ENCODE results near the gene BBOF1. TPM values are rescaled to one million over a fixed set of nuclear protein-coding genes. Genes with fewer than 3 reads are reported as not detected.

Gene BBOF1
- polyA plus RNA-seq, 2 of the 4 experiments (the other 2 are of a cell fraction), result 4.9 to 5.8 TPM

DNA sequence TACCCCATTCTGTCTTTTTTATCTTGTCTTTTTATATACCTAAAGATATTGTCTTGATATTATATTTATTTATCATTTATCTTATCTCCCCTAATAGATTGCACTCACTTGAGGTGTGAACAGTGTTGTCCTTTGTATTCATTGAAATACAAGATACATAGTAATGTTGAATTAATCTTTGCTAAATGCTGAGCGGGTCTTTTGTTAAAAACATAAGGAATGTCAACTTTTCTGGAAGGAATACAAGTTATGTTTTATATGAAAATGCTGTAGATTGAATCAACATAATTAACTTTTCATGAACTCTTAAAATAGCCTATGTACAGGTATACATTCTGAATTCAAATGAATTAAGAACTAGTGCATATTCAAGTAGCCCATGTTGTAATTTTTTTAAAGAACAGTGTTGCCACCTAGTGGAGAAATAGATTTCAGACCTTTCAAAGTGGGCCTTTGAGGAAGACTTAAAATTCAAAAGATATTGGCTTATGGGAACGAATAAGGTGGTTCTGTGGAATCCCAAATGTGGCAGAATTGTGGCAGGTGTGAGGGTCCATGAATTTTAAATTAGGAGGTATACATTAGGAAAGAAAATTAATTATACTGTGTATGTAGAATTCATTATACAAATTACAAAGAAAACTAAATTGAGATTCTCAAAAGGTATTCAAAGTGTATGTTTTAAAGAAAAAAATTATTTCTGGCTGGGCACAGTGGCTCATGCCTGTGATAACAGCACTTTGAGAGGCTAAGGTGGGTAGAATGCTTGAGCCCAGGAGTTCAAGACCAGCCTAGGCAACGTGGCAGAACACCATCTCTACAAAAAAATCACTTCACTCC, 19.1 kb downstream of the BBOF1 start (continued):
- TF ChIP-seq SREBF2 (IDR thresholded peaks at IDR 0.05) (no peak), NPAS2 (CRISPR knock-in tag; IDR thresholded peaks at IDR 0.05; ENCODE audit: borderline replicate concordance) (no peak), NR3C1 (IDR thresholded peaks at IDR 0.05) (no peak)
- TF ChIP-seq, protein P1, sequence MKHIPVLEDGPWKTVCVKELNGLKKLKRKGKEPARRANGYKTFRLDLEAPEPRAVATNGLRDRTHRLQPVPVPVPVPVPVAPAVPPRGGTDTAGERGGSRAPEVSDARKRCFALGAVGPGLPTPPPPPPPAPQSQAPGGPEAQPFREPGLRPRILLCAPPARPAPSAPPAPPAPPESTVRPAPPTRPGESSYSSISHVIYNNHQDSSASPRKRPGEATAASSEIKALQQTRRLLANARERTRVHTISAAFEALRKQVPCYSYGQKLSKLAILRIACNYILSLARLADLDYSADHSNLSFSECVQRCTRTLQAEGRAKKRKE (CRISPR knock-in tag; IDR thresholded peaks at IDR 0.05; ENCODE audit: low read depth), result no peak

DNA sequence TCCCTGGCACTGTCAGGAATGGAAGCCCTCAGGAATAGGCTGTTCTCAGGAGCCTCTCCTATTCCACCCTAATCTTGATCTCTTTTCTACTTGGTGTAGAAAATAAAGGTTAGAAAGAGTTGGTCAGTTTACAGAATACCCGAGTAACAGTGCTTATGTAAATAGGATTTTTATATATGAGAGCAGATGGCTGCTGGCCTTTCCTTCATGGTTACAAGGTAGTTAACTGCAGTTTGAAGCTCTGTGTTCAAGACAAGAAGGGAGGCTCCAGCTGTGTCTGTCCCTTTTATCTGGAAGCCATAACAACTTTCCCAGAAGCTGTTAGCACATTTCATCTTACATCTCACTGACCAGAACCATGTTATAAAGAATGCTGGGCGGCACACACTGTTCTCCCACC, 23.1 kb downstream of the BBOF1 start:
- no peak overlapping the region for H3K4me2 ChIP-seq
- no peaks in the 10 kb centered on the region for H3K9me3 ChIP-seq
- no peak overlapping the region for H3K27ac ChIP-seq
- no peak for TF ChIP-seq ZFP36 (IDR thresholded peaks at IDR 0.05; ENCODE audit: borderline replicate concordance, partially characterized antibody)
- TF ChIP-seq GATA3 (IDR thresholded peaks at IDR 0.05; ENCODE audit: borderline replicate concordance), result no peak
- no peak for TF ChIP-seq SMC3 (IDR thresholded peaks at IDR 0.05)
- no peak for TF ChIP-seq POLR2A (IDR thresholded peaks at IDR 0.05; ENCODE audit: low read length)
- TF ChIP-seq HEYL (CRISPR knock-in tag; IDR thresholded peaks at IDR 0.05), result no peak
- TF ChIP-seq MYC (IDR thresholded peaks at IDR 0.05; ENCODE audit: borderline replicate concordance, low read length), result no peak
- TF ChIP-seq CBX2 (IDR thresholded peaks at IDR 0.05; ENCODE audit: borderline replicate concordance, low read depth), result no peak
- TF ChIP-seq HOXB5 (CRISPR knock-in tag; IDR thresholded peaks at IDR 0.05), result no peak
- no peak for TF ChIP-seq JUN (IDR thresholded peaks at IDR 0.05)
- no peak for TF ChIP-seq PHF8 (IDR thresholded peaks at IDR 0.05; ENCODE audit: borderline replicate concordance, low read depth)
- no peak for TF ChIP-seq TP53 (CRISPR knock-in tag; IDR thresholded peaks at IDR 0.05)
- TF ChIP-seq, protein P2, sequence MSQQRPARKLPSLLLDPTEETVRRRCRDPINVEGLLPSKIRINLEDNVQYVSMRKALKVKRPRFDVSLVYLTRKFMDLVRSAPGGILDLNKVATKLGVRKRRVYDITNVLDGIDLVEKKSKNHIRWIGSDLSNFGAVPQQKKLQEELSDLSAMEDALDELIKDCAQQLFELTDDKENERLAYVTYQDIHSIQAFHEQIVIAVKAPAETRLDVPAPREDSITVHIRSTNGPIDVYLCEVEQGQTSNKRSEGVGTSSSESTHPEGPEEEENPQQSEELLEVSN (IDR thresholded peaks at IDR 0.05; ENCODE audit: borderline replicate concordance, low read depth), result no peak
- no peak for TF ChIP-seq SREBF2 (IDR thresholded peaks at IDR 0.05)
- TF ChIP-seq KDM1A (IDR thresholded peaks at IDR 0.05; ENCODE audit: low read depth), result no peak
- no peak for TF ChIP-seq TFCP2L1 (CRISPR knock-in tag; IDR thresholded peaks at IDR 0.05)
- no peak for TF ChIP-seq RFX5 (IDR thresholded peaks at IDR 0.05)
- no peak for TF ChIP-seq ZNF302 (CRISPR knock-in tag; IDR thresholded peaks at IDR 0.05)
- TF ChIP-seq, protein P3, sequence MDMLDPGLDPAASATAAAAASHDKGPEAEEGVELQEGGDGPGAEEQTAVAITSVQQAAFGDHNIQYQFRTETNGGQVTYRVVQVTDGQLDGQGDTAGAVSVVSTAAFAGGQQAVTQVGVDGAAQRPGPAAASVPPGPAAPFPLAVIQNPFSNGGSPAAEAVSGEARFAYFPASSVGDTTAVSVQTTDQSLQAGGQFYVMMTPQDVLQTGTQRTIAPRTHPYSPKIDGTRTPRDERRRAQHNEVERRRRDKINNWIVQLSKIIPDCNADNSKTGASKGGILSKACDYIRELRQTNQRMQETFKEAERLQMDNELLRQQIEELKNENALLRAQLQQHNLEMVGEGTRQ (IDR thresholded peaks at IDR 0.05), result no peak
- no peak for TF ChIP-seq HOXB13 (CRISPR knock-in tag; IDR thresholded peaks at IDR 0.05; ENCODE audit: low read depth)
- 69% methylated on average over 2 of the region's 2 CpGs for WGBS (ENCODE audit: missing lambda C conversion rate)
- ChIA-PET CTCF (interaction anchor here (1.9 kb wide), 1 partner anchor 51 kb away, joined by 4 read pairs; no protein-coding TSS in a partner anchor), POLR2A (no interaction called here)
- H3K4me3 ChIP-seq, result no peak overlapping the region
- ATAC-seq (no peak), DNase-seq (ENCODE audit: low read depth in 1 of 2, low spot score in 1 of 2) (no peak), FAIRE-seq (no peak)
- H3K4me1 ChIP-seq, result no peaks in the 10 kb centered on the region

DNA sequence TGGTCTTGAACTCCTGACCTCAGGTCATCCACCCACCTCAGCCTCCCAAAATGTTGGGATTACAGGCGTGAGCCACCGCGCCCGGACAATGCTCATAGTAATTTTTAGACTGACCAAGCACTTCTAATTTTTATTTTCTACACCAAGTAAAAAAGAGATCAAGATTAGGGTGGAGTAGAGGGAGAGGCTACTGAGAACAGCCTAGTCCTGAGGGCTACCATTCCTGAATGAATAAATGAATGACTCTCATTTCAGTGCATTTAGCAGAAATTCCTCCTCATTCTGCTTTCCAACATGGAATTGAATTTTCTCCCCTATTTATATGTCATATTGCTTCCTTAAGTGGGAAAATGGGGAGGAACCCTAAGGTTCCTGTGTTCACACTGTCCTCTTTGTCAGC, 26.4 kb downstream of the BBOF1 start:
- no peak for ATAC-seq
- CTCF ChIA-PET, result interaction anchor here (1.4 to 1.7 kb wide), 2 partner anchors 8 to 10 kb away, joined by 3 to 8 read pairs; no protein-coding TSS in a partner anchor
- TF ChIP-seq, protein P4, sequence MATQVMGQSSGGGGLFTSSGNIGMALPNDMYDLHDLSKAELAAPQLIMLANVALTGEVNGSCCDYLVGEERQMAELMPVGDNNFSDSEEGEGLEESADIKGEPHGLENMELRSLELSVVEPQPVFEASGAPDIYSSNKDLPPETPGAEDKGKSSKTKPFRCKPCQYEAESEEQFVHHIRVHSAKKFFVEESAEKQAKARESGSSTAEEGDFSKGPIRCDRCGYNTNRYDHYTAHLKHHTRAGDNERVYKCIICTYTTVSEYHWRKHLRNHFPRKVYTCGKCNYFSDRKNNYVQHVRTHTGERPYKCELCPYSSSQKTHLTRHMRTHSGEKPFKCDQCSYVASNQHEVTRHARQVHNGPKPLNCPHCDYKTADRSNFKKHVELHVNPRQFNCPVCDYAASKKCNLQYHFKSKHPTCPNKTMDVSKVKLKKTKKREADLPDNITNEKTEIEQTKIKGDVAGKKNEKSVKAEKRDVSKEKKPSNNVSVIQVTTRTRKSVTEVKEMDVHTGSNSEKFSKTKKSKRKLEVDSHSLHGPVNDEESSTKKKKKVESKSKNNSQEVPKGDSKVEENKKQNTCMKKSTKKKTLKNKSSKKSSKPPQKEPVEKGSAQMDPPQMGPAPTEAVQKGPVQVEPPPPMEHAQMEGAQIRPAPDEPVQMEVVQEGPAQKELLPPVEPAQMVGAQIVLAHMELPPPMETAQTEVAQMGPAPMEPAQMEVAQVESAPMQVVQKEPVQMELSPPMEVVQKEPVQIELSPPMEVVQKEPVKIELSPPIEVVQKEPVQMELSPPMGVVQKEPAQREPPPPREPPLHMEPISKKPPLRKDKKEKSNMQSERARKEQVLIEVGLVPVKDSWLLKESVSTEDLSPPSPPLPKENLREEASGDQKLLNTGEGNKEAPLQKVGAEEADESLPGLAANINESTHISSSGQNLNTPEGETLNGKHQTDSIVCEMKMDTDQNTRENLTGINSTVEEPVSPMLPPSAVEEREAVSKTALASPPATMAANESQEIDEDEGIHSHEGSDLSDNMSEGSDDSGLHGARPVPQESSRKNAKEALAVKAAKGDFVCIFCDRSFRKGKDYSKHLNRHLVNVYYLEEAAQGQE (IDR thresholded peaks at IDR 0.05), result no peak
- TF ChIP-seq NPAS2 (CRISPR knock-in tag; IDR thresholded peaks at IDR 0.05; ENCODE audit: borderline replicate concordance), result no peak
- TF ChIP-seq TP53 (CRISPR knock-in tag; IDR thresholded peaks at IDR 0.05), result no peak
- no peak for TF ChIP-seq HOXB5 (CRISPR knock-in tag; IDR thresholded peaks at IDR 0.05)
- no peak for TF ChIP-seq CHD2 (IDR thresholded peaks at IDR 0.05; ENCODE audit: low read length, partially characterized antibody)
- no peak for TF ChIP-seq MAZ (IDR thresholded peaks at IDR 0.05; ENCODE audit: borderline replicate concordance, low read depth, low read length)
- TF ChIP-seq, protein P3 (IDR thresholded peaks at IDR 0.05), result no peak
- TF ChIP-seq JUN (IDR thresholded peaks at IDR 0.05), result no peak
- TF ChIP-seq NFE2L2 (conservative IDR thresholded peaks at IDR 0.05; ENCODE audit: low read length), result no peak
- TF ChIP-seq, protein P5, sequence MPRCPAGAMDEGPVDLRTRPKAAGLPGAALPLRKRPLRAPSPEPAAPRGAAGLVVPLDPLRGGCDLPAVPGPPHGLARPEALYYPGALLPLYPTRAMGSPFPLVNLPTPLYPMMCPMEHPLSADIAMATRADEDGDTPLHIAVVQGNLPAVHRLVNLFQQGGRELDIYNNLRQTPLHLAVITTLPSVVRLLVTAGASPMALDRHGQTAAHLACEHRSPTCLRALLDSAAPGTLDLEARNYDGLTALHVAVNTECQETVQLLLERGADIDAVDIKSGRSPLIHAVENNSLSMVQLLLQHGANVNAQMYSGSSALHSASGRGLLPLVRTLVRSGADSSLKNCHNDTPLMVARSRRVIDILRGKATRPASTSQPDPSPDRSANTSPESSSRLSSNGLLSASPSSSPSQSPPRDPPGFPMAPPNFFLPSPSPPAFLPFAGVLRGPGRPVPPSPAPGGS (IDR thresholded peaks at IDR 0.05), result no peak

More for the DNA sequence above, 26.4 kb downstream of the BBOF1 start:
- H3K27ac ChIP-seq, result no peak overlapping the region
- POLR2A ChIA-PET, result no interaction called here
- H3K4me3 ChIP-seq, result no peak overlapping the region
- peaks cover 4% of the 10 kb centered on the region; the same call in 1 of the 3 replicates for H3K4me1 ChIP-seq
- no peak for DNase-seq (ENCODE audit: low read depth in 1 of 2, low spot score in 1 of 2)
- H3K9me3 ChIP-seq, result no peaks in the 10 kb centered on the region
- no peak for FAIRE-seq
- WGBS (ENCODE audit: missing lambda C conversion rate), result 95% methylated on average over 4 of the region's 4 CpGs
- no peak overlapping the region for H3K4me2 ChIP-seq
